ENCODE results near the gene PAX8.

The PAX8 gene

GRCh38 chr2:113258471-113259147, 20.1 kb downstream of the PAX8 start:
- Histone ChIP-seq H4K20me1 (ENCODE audit: insufficient read depth, low read length) (0 out of 2 replicates have a peak, but pooled peaks cover 2% of the 10 kb centered on the region), H3K4me2 (ENCODE audit: insufficient read depth, low read length) (no peak overlapping the region), H3K4me1 (ENCODE audit: insufficient read depth, low read length) (no peaks in the 10 kb centered on the region), H3K27me3 (ENCODE audit: insufficient read depth, low read length, poor library complexity) (no peaks in the 10 kb centered on the region), H3K79me2 (ENCODE audit: insufficient read depth, low read length) (no peaks in the 10 kb centered on the region), H3K36me3 (ENCODE audit: insufficient read depth, low read length) (peaks cover 8% of the 10 kb centered on the region; the same call in 1 of the 2 replicates), H2AFZ (ENCODE audit: low read depth, low read length) (no peak overlapping the region), H3K9me3 (ENCODE audit: insufficient read depth, low read length, severe bottlenecking) (no peaks in the 10 kb centered on the region), H3K4me3 (ENCODE audit: low read depth in 1 of 2, low read length in 2 of 2) (no peak overlapping the region), H3K27ac (ENCODE audit: low read length) (no peak overlapping the region), H3K9ac (ENCODE audit: low read depth, low read length) (no peak overlapping the region)
- ATAC-seq (ENCODE audit: insufficient read depth, low read depth) (no peak), DNase-seq (no peak)
- TF ChIP-seq EZH2 (IDR thresholded peaks at IDR 0.05; ENCODE audit: borderline replicate concordance, low read depth, low read length, severe bottlenecking) (no peak), CTCF (IDR thresholded peaks at IDR 0.05; ENCODE audit: borderline replicate concordance, extremely low read depth, low read length, poor library complexity, severe bottlenecking) (no peak)

GRCh38 chr2:113257516-113258264, 21.0 kb downstream of the PAX8 start:
- H3K27me3 ChIP-seq (ENCODE audit: insufficient read depth, low read length, poor library complexity): no peaks in the 10 kb centered on the region
- no peak for TF ChIP-seq EZH2 (IDR thresholded peaks at IDR 0.05; ENCODE audit: borderline replicate concordance, low read depth, low read length, severe bottlenecking)
- no peak for TF ChIP-seq CTCF (IDR thresholded peaks at IDR 0.05; ENCODE audit: borderline replicate concordance, extremely low read depth, low read length, poor library complexity, severe bottlenecking)
- H3K4me1 ChIP-seq (ENCODE audit: insufficient read depth, low read length): no peaks in the 10 kb centered on the region
- no peak overlapping the region for H3K27ac ChIP-seq (ENCODE audit: low read length)
- no peak overlapping the region for H3K9ac ChIP-seq (ENCODE audit: low read depth, low read length)
- H3K4me2 ChIP-seq (ENCODE audit: insufficient read depth, low read length): no peak overlapping the region
- H2AFZ ChIP-seq (ENCODE audit: low read depth, low read length): no peak overlapping the region
- H4K20me1 ChIP-seq (ENCODE audit: insufficient read depth, low read length): 0 out of 2 replicates have a peak, but pooled peaks cover 2% of the 10 kb centered on the region
- DNase-seq: no peak
- ATAC-seq (ENCODE audit: insufficient read depth, low read depth): no peak
- no peak overlapping the region for H3K4me3 ChIP-seq (ENCODE audit: low read depth in 1 of 2, low read length in 2 of 2)
- H3K9me3 ChIP-seq (ENCODE audit: insufficient read depth, low read length, severe bottlenecking): no peaks in the 10 kb centered on the region
- no peaks in the 10 kb centered on the region for H3K79me2 ChIP-seq (ENCODE audit: insufficient read depth, low read length)
- peaks cover 8% of the 10 kb centered on the region; the same call in 1 of the 2 replicates for H3K36me3 ChIP-seq (ENCODE audit: insufficient read depth, low read length)

- no peak for TF ChIP-seq EZH2 (IDR thresholded peaks at IDR 0.05; ENCODE audit: borderline replicate concordance, low read depth, low read length, severe bottlenecking)
- no peak for TF ChIP-seq CTCF (IDR thresholded peaks at IDR 0.05; ENCODE audit: borderline replicate concordance, extremely low read depth, low read length, poor library complexity, severe bottlenecking)
- Histone ChIP-seq H2AFZ (ENCODE audit: low read depth, low read length) (no peak overlapping the region), H3K27me3 (ENCODE audit: insufficient read depth, low read length, poor library complexity) (no peaks in the 10 kb centered on the region), H3K9ac (ENCODE audit: low read depth, low read length) (no peak overlapping the region), H4K20me1 (ENCODE audit: insufficient read depth, low read length) (0 out of 2 replicates have a peak, but pooled peaks cover 7% of the 10 kb centered on the region), H3K9me3 (ENCODE audit: insufficient read depth, low read length, severe bottlenecking) (no peaks in the 10 kb centered on the region), H3K27ac (ENCODE audit: low read length) (no peak overlapping the region), H3K36me3 (ENCODE audit: insufficient read depth, low read length) (peaks cover 8% of the 10 kb centered on the region; the same call in 1 of the 2 replicates), H3K79me2 (ENCODE audit: insufficient read depth, low read length) (no peaks in the 10 kb centered on the region), H3K4me3 (ENCODE audit: low read depth in 1 of 2, low read length in 2 of 2) (no peak overlapping the region), H3K4me2 (ENCODE audit: insufficient read depth, low read length) (no peak overlapping the region), H3K4me1 (ENCODE audit: insufficient read depth, low read length) (no peaks in the 10 kb centered on the region)
- DNase-seq (no peak), ATAC-seq (ENCODE audit: insufficient read depth, low read depth) (0 out of 3 replicates have a peak, but pooled peaks have one; percentile 3)
These were observed 23.3 kb downstream of the PAX8 start for GRCh38 chr2:113255140-113256070.

Data from DND-41 (cell line).